K562 (cell line): Measurements from ENCODE around the gene PRDM11. TPM values are rescaled to one million over a fixed set of nuclear protein-coding genes. Genes with fewer than 3 reads are reported as not detected.

Experiments
- HMGXB4 ChIP-seq: sonication (generic); formaldehyde crosslinking; IDR thresholded peaks from 2 replicates; pipeline ENCODE4 v1.8.1; 2023; ENCODE audit warnings: mild to moderate bottlenecking, missing genetic modification reagents
- KLF1 ChIP-seq: fragments of 450-650 bp; IDR thresholded peaks from 2 replicates; pipeline ENCODE4 v1.6.1; 2016; ENCODE audit warnings: missing genetic modification characterization, missing compliant biosample characterization
- MNT ChIP-seq, 2 experiments: fragments of 450-650 bp; conservative IDR thresholded peaks; 2 replicates each; pipeline ENCODE4 v1.6.1; 2017; ENCODE audit warnings: mild to moderate bottlenecking in 2 of 2, moderate library complexity in 2 of 2
- NR2F6 ChIP-seq: fragments of 450-650 bp; formaldehyde crosslinking; IDR thresholded peaks from 2 replicates; pipeline ENCODE4 v1.4.0; 2020; ENCODE audit warnings: mild to moderate bottlenecking
- RREB1 ChIP-seq: fragments of 250-450 bp; sonication (Bioruptor Pico); IDR thresholded peaks from 2 replicates; pipeline ENCODE4 v1.4.0; 2020
- TOE1 ChIP-seq, 2 experiments: fragments of 450-650 bp in 1 of 2; sonication (generic) in 1 of 2; formaldehyde crosslinking in 1 of 2; IDR thresholded peaks; 2 replicates each; pipeline versions ENCODE4 v1.7.1 to v1.8.0; 2016 to 2022; ENCODE audit warnings: borderline replicate concordance in 2 of 2, mild to moderate bottlenecking in 2 of 2, antibody characterized with exemption in 1 of 2, inconsistent platforms in 1 of 2, low read depth in 1 of 2, missing genetic modification reagents in 1 of 2, moderate library complexity in 1 of 2
- YY1 ChIP-seq, 3 experiments: IDR thresholded peaks; 2 replicates each; pipeline ENCODE4 v1.6.1; 2011; ENCODE audit warnings: low read length in 2 of 3, mild to moderate bottlenecking in 2 of 3, moderate library complexity in 2 of 3, borderline replicate concordance in 1 of 3, control low read depth in 1 of 3, low read depth in 1 of 3; ENCODE audit not compliant: insufficient read depth in 3 of 3, insufficient replicate concordance in 2 of 3, control insufficient read depth in 1 of 3, insufficient read length in 1 of 3; ENCODE audit errors: extremely low read depth in 1 of 3
- polyA plus RNA-seq, 8 experiments: library from polyadenylated mRNA; depleted of rRNA in 4 of 8; stranded (reverse) in 5 of 8; unstranded in 3 of 8; fragments of >200 nt; fragmentation: Nextera tagmentation in 2 of 8; fragmentation: Illumina TruSeq in 1 of 8; extraction: Ambion mirVana in 2 of 8; extraction: Trizol in 1 of 8; gene quantifications; 2 replicates each; pipeline versions ENCODE4 v1.2.1 to v1.2.3, GENCODE V29; 2011 to 2014; ENCODE audit warnings: inconsistent platforms in 1 of 8, missing spikeins in 1 of 8
- total RNA-seq, 7 experiments: library from RNA; depleted of rRNA in 6 of 7; stranded (reverse); fragments of >200 nt in 6 of 7; fragmentation: Illumina TruSeq in 2 of 7; extraction: Trizol in 2 of 7; gene quantifications; 2 replicates each; pipeline versions ENCODE4 v1.2.1 to v1.2.3, GENCODE V29; 2011 to 2021; ENCODE audit warnings: low replicate concordance in 1 of 7
- TF ChIP-seq, protein P1 (sequence below): fragments of 250-450 bp; sonication (Bioruptor Pico); IDR thresholded peaks from 2 replicates; pipeline ENCODE4 v1.9.0; 2021; ENCODE audit warnings: mild to moderate bottlenecking, inconsistent platforms
- TF ChIP-seq, protein P2 (sequence below), 2 experiments: fragments of 250-450 bp in 1 of 2; fragments of 450-650 bp in 1 of 2; sonication (Bioruptor Pico) in 1 of 2; IDR thresholded peaks; 2 replicates each; pipeline versions ENCODE4 v1.6.1 to v1.8.0; 2016 to 2021; ENCODE audit warnings: mild to moderate bottlenecking in 2 of 2, moderate library complexity in 2 of 2, missing compliant biosample characterization in 1 of 2, missing genetic modification characterization in 1 of 2

PRDM11 gene
- total and polyA plus RNA-seq, 9 of the 15 experiments (the other 6 are each of a cell fraction or from before 2014, with no cell fraction given), result 0.01 to 1.1 (median 0.29) TPM

GRCh38 chr11:45104006-45104789 is 42.2 kb upstream of the PRDM11 start (continued):
- TF ChIP-seq RREB1 (CRISPR knock-in tag) (no peak), NR2F6 (CRISPR knock-in tag) (no peak), YY1 (IDR thresholded peaks at IDR 0.05; ENCODE audit: borderline replicate concordance in 1 of 3, control insufficient read depth in 1 of 3, extremely low read depth in 1 of 3, insufficient read depth in 3 of 3, insufficient read length in 1 of 3, insufficient replicate concordance in 2 of 3, low read depth in 1 of 3, low read length in 2 of 3) (no peak), TOE1 (IDR thresholded peaks at IDR 0.05; ENCODE audit: borderline replicate concordance) (no peak), TOE1 (CRISPR knock-in tag; IDR thresholded peaks at IDR 0.05; ENCODE audit: borderline replicate concordance, low read depth) (no peak), MNT (conservative IDR thresholded peaks at IDR 0.05) (no peak), KLF1 (tag) (no peak), HMGXB4 (CRISPR knock-in tag) (no peak)
- TF ChIP-seq, protein P1, sequence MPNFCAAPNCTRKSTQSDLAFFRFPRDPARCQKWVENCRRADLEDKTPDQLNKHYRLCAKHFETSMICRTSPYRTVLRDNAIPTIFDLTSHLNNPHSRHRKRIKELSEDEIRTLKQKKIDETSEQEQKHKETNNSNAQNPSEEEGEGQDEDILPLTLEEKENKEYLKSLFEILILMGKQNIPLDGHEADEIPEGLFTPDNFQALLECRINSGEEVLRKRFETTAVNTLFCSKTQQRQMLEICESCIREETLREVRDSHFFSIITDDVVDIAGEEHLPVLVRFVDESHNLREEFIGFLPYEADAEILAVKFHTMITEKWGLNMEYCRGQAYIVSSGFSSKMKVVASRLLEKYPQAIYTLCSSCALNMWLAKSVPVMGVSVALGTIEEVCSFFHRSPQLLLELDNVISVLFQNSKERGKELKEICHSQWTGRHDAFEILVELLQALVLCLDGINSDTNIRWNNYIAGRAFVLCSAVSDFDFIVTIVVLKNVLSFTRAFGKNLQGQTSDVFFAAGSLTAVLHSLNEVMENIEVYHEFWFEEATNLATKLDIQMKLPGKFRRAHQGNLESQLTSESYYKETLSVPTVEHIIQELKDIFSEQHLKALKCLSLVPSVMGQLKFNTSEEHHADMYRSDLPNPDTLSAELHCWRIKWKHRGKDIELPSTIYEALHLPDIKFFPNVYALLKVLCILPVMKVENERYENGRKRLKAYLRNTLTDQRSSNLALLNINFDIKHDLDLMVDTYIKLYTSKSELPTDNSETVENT, result no peak
- TF ChIP-seq, protein P2, sequence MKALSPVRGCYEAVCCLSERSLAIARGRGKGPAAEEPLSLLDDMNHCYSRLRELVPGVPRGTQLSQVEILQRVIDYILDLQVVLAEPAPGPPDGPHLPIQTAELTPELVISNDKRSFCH (CRISPR knock-in tag; IDR thresholded peaks at IDR 0.05), result no peak
- TF ChIP-seq, protein P2 (tag; IDR thresholded peaks at IDR 0.05), result no peak
